ENCODE measurements around the gene JMY. TPM values are rescaled to one million over a fixed set of nuclear protein-coding genes. Genes with fewer than 3 reads are reported as not detected.

The JMY gene
- total RNA-seq, 1 experiment from 2014 or later = 12.5 TPM

- no peak for TF ChIP-seq CTCF (IDR thresholded peaks at IDR 0.05; ENCODE audit: unreplicated experiment)
- no peak for DNase-seq
- CTCF ChIA-PET = no interaction called here
- H3K4me1 Mint-ChIP-seq (ENCODE audit: low read depth, unreplicated experiment) = peaks cover 29% of the 10 kb centered on the region
- no peaks in the 10 kb centered on the region for H3K9me3 Mint-ChIP-seq (ENCODE audit: low read depth, unreplicated experiment)
- intact Hi-C loops (cut with micrococcal nuclease; ENCODE audit: unreplicated experiment) = no loop called here
- H3K27ac Mint-ChIP-seq (ENCODE audit: unreplicated experiment) = no peak overlapping the region
- H3K27me3 Mint-ChIP-seq (ENCODE audit: unreplicated experiment) = no peaks in the 10 kb centered on the region
- peak overlapping the region; percentile 34 for H3K4me3 Mint-ChIP-seq (ENCODE audit: low read depth, unreplicated experiment)
- H3K36me3 Mint-ChIP-seq (ENCODE audit: insufficient read depth, unreplicated experiment) = no peaks in the 10 kb centered on the region
- BruUV-seq (replicated peaks) = no TSS peak
Observed at GRCh38 chr5:79190235-79190529, 45.7 kb upstream of the JMY start.

DNA sequence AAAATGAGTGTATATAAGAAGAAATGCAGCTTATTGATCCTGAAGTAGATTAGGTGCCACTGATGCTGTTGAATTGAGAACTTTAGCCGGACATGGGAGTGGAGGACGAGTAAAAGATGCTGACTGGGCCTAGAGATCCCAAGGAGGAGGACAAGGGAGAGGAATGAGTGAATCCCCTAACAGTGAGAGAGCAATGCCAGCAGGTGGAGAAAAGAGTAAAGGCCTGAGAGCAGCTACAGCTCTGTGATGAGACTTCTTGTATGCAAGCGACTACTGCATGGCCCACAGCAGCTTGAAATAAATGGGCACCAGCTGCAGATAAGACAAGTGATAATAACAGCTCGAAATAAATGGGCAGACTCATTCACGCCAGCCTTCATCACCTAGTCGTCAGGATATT lies 44.5 kb upstream of the JMY start:
- DNase-seq = no peak
- Mint-ChIP-seq H3K9me3 (ENCODE audit: low read depth, unreplicated experiment) (no peaks in the 10 kb centered on the region), H3K27me3 (ENCODE audit: unreplicated experiment) (no peaks in the 10 kb centered on the region), H3K36me3 (ENCODE audit: insufficient read depth, unreplicated experiment) (no peaks in the 10 kb centered on the region), H3K4me3 (ENCODE audit: low read depth, unreplicated experiment) (no peak overlapping the region), H3K4me1 (ENCODE audit: low read depth, unreplicated experiment) (peaks cover 29% of the 10 kb centered on the region), H3K27ac (ENCODE audit: unreplicated experiment) (no peak overlapping the region)
- BruUV-seq (replicated peaks) = no TSS peak
- TF ChIP-seq CTCF (IDR thresholded peaks at IDR 0.05; ENCODE audit: unreplicated experiment) = no peak
- CTCF ChIA-PET = interaction anchor here (0.7 kb wide), 1 partner anchor 126 kb away, joined by 5 read pairs; no protein-coding TSS in a partner anchor
- intact Hi-C loops (cut with micrococcal nuclease; ENCODE audit: unreplicated experiment) = no loop called here

DNA sequence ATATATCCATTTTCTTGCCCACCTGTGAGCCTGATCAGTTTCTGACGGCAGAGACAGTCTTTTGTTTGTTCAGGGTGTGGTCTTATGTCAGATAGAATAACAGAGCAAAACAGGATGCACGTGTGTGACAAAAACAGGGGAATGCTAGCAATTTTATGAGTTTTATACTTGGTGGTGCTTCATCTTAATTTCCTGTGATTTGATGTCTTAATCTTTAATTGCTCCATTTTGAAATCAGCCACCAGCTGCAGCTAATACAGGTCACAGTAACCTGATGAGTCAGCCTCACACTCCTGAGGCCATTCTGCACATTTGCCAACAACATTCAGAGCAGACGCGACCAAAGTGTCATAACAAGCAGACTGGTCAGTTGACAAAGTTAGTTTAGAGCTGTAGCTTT lies 42.3 kb upstream of the JMY start:
- no TSS peak for BruUV-seq (replicated peaks)
- Mint-ChIP-seq H3K36me3 (ENCODE audit: insufficient read depth, unreplicated experiment) (no peaks in the 10 kb centered on the region), H3K27me3 (ENCODE audit: unreplicated experiment) (no peaks in the 10 kb centered on the region), H3K9me3 (ENCODE audit: low read depth, unreplicated experiment) (no peaks in the 10 kb centered on the region), H3K27ac (ENCODE audit: unreplicated experiment) (no peak overlapping the region), H3K4me3 (ENCODE audit: low read depth, unreplicated experiment) (no peak overlapping the region), H3K4me1 (ENCODE audit: low read depth, unreplicated experiment) (peaks cover 29% of the 10 kb centered on the region)
- DNase-seq = peak; percentile 30
- TF ChIP-seq CTCF (IDR thresholded peaks at IDR 0.05; ENCODE audit: unreplicated experiment) = no peak
- CTCF ChIA-PET = interaction anchor here (0.6 to 1.5 kb wide), 2 partner anchors 10 to 11 kb away, joined by 3 to 4 read pairs; no protein-coding TSS in a partner anchor
- intact Hi-C loops (cut with micrococcal nuclease; ENCODE audit: unreplicated experiment) = loop anchor here (1.0 kb wide), 1 partner anchor 12 kb away; no protein-coding TSS in a partner anchor

GRCh38 chr5:79200573-79201183 lies 35.3 kb upstream of the JMY start:
- DNase-seq = peak; percentile 28
- peak; percentile 30 for TF ChIP-seq CTCF (IDR thresholded peaks at IDR 0.05; ENCODE audit: unreplicated experiment)
- no TSS peak for BruUV-seq (replicated peaks)
- CTCF ChIA-PET = interaction anchor here (0.7 to 1.4 kb wide), 6 partner anchors 11 to 91 kb away, joined by 3 to 7 read pairs (median 4); no protein-coding TSS in a partner anchor
- H3K4me1 Mint-ChIP-seq (ENCODE audit: low read depth, unreplicated experiment) = no peaks in the 10 kb centered on the region
- H3K9me3 Mint-ChIP-seq (ENCODE audit: low read depth, unreplicated experiment) = no peaks in the 10 kb centered on the region
- H3K4me3 Mint-ChIP-seq (ENCODE audit: low read depth, unreplicated experiment) = no peak overlapping the region
- no peaks in the 10 kb centered on the region for H3K36me3 Mint-ChIP-seq (ENCODE audit: insufficient read depth, unreplicated experiment)
- H3K27me3 Mint-ChIP-seq (ENCODE audit: unreplicated experiment) = no peaks in the 10 kb centered on the region
- no peak overlapping the region for H3K27ac Mint-ChIP-seq (ENCODE audit: unreplicated experiment)
- intact Hi-C loops (cut with micrococcal nuclease; ENCODE audit: unreplicated experiment) = loop anchor here (1.0 to 5.0 kb wide), 2 partner anchors 67 to 178 kb away; no protein-coding TSS in a partner anchor

Measured in Calu3 (cell line).